Measurements from ENCODE around the gene TMEM169. TPM values are rescaled to one million over a fixed set of nuclear protein-coding genes. Genes with fewer than 3 reads are reported as not detected.

The TMEM169 gene
- total and polyA plus RNA-seq, 2 of the 13 experiments (the other 11 are each of a cell fraction or from before 2014, with no cell fraction given), result 1.5 to 4.5 TPM

DNA sequence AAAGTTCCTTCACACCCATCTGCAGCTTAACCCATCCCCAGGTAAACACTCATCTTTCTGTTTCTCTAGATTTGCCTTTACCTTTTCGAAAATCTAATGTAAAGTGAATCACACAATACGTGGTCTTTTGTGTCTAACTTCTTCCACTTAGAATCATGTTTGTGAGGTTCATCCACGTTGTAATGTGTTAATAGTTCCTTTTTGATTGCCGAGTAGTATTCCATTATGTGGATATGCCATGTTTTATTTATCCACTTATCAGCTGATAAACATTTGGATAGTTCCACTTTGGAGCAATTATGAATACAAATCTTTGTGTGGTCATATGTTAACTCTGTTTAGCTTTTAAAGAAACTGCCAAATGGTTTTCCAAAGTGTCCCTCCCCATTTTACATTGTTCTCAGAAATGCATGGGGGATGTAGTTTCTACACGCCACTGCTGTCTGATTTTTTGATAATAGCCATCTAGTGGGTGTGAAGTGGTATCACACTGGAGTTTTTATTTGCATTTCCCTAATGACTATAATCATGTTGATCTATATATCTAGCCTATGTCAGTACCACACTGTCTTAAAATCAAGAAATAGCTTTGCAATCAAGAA, 22.4 kb upstream of the TMEM169 start:
- no peak overlapping the region for H2AFZ ChIP-seq (ENCODE audit: low read length)
- ATAC-seq (peak; percentile 22; the same call in 2 of the 3 replicates), FAIRE-seq (no peak), DNase-seq (ENCODE audit: low spot score) (no peak)
- TSS peak; percentile 5 for BruUV-seq (replicated peaks)
- H3K27ac ChIP-seq (ENCODE audit: extremely low read length, insufficient read depth, low read length), result no peak overlapping the region
- intact Hi-C loops (cut with micrococcal nuclease; ENCODE audit: unreplicated experiment), result no loop called here
- 97% methylated on average over 5 of the region's 5 CpGs for WGBS (ENCODE audit: low lambda C conversion rate)
- TF ChIP-seq SMYD3 (CRISPR knock-in tag; IDR thresholded peaks at IDR 0.05), result 0 out of 2 replicates have a peak, but pooled peaks have one; percentile 40
- no peak for TF ChIP-seq ZSCAN20 (CRISPR knock-in tag; IDR thresholded peaks at IDR 0.05; ENCODE audit: borderline replicate concordance)
- TF ChIP-seq ZNF431 (CRISPR knock-in tag; IDR thresholded peaks at IDR 0.05; ENCODE audit: borderline replicate concordance, low read depth), result no peak
- TF ChIP-seq RORA (CRISPR knock-in tag; IDR thresholded peaks at IDR 0.05), result no peak
- TF ChIP-seq, protein P1, sequence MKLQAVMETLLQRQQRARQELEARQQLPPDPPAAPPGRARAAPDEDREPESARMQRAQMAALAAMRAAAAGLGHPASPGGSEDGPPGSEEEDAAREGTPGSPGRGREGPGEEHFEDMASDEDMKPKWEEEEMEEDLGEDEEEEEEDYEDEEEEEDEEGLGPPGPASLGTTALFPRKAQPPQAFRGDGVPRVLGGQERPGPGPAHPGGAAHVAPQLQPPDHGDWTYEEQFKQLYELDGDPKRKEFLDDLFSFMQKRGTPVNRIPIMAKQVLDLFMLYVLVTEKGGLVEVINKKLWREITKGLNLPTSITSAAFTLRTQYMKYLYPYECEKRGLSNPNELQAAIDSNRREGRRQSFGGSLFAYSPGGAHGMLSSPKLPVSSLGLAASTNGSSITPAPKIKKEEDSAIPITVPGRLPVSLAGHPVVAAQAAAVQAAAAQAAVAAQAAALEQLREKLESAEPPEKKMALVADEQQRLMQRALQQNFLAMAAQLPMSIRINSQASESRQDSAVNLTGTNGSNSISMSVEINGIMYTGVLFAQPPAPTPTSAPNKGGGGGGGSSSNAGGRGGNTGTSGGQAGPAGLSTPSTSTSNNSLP (IDR thresholded peaks at IDR 0.05; ENCODE audit: low read depth, low read length), result peak; percentile 15; the same call in 1 of the 2 replicates
- in situ Hi-C loops (cut with HindIII; ENCODE audit: extremely low pct_ligation_motif_present, low pct_unique_long_range_greater_than_20kb), result no loop called here
- POLR2A ChIA-PET, result interaction anchor here (1.2 to 1.4 kb wide), 2 partner anchors 12 to 25 kb away, joined by 3 to 4 read pairs; no protein-coding TSS in a partner anchor
- H3K27me3 ChIP-seq (ENCODE audit: control insufficient read depth in 1 of 2, insufficient read depth in 2 of 2, low read length in 2 of 2), result no peaks in the 10 kb centered on the region
- CTCF ChIA-PET (ENCODE audit: low intra/inter-chr PET ratio, low total read pairs), result no interaction called here
- no peaks in the 10 kb centered on the region for H4K20me1 ChIP-seq (ENCODE audit: insufficient read depth, low read length)
- H3K4me1 ChIP-seq (ENCODE audit: insufficient read depth, low read length), result peaks cover 35% of the 10 kb centered on the region
- no peak overlapping the region for H3K9ac ChIP-seq (ENCODE audit: insufficient read depth, low read depth, low read length)
- peaks cover 24 to 55% of the 10 kb centered on the region in 2 experiments for H3K36me3 ChIP-seq (replicated peaks in 1 of 2; ENCODE audit: control insufficient read depth in 1 of 2, insufficient read depth in 2 of 2, low read length in 2 of 2)
- no peaks in the 10 kb centered on the region for H3K79me2 ChIP-seq (ENCODE audit: insufficient read depth, low read length)
- no peaks in the 10 kb centered on the region for H3K9me3 ChIP-seq (ENCODE audit: low read length)
- no peak overlapping the region for H3K4me2 ChIP-seq (ENCODE audit: low read depth, low read length)
- H3K4me3 ChIP-seq (replicated peaks in 1 of 3; ENCODE audit: insufficient read depth in 1 of 3, low read depth in 2 of 3, low read length in 3 of 3), result no peak overlapping the region
